HG02763 (cell line): ENCODE measurements around the gene NCOA1.
"Not testable (repeated sequence)": the region's sequence is repeated elsewhere in the genome, so short reads cannot be mapped to it uniquely, and the experiment has no call there.

ENCODE experiments used
- ATAC-seq: cut with Tn5 transposase; IDR thresholded peaks from one replicate; pipeline ENCODE4 v1.9.1; 2021; ENCODE audit warnings: mild to moderate bottlenecking, moderate library complexity; ENCODE audit not compliant: unreplicated experiment

The NCOA1 gene

GRCh38 chr2:24676493-24676892 lies 185.4 kb downstream of the NCOA1 start:
- ATAC-seq = no peak

- not testable (repeated sequence) for ATAC-seq
These were observed 187.0 kb downstream of the NCOA1 start for GRCh38 chr2:24678066-24678465.

GRCh38 chr2:24680196-24680595 lies 189.1 kb downstream of the NCOA1 start:
- no peak for ATAC-seq

GRCh38 chr2:24682304-24682703 lies 191.2 kb downstream of the NCOA1 start:
- no peak for ATAC-seq

GRCh38 chr2:24683408-24683807 lies 192.4 kb downstream of the NCOA1 start:
- no peak for ATAC-seq

GRCh38 chr2:24690524-24690923 lies 199.5 kb downstream of the NCOA1 start:
- ATAC-seq = no peak

GRCh38 chr2:24691806-24692205 lies 200.8 kb downstream of the NCOA1 start:
- no peak for ATAC-seq

GRCh38 chr2:24697792-24698191 lies 206.7 kb downstream of the NCOA1 start:
- ATAC-seq = no peak

- ATAC-seq = no peak
These were observed 211.7 kb downstream of the NCOA1 start for GRCh38 chr2:24702800-24703199.

- ATAC-seq = no peak
These were observed 213.6 kb downstream of the NCOA1 start for GRCh38 chr2:24704692-24705091.

- no peak for ATAC-seq
These were observed 216.1 kb downstream of the NCOA1 start for GRCh38 chr2:24707143-24707542.

- no peak for ATAC-seq
These were observed 217.6 kb downstream of the NCOA1 start for GRCh38 chr2:24708537-24709152.

- no peak for ATAC-seq
These were observed 219.8 kb downstream of the NCOA1 start for GRCh38 chr2:24710806-24711205.

- no peak for ATAC-seq
These were observed 220.8 kb downstream of the NCOA1 start for GRCh38 chr2:24711865-24712264.

- ATAC-seq = no peak
These were observed 221.2 kb downstream of the NCOA1 start for GRCh38 chr2:24712296-24712695.

- ATAC-seq = no peak
These were observed 226.4 kb downstream of the NCOA1 start for GRCh38 chr2:24717263-24717951.

- peak; percentile 79 for ATAC-seq
These were observed 229.3 kb downstream of the NCOA1 start for GRCh38 chr2:24720310-24720709.

- ATAC-seq = peak; percentile 45
These were observed 230.4 kb downstream of the NCOA1 start for GRCh38 chr2:24721470-24721869.

- no peak for ATAC-seq
These were observed 231.2 kb downstream of the NCOA1 start for GRCh38 chr2:24722141-24722790.

- no peak for ATAC-seq
These were observed 232.1 kb downstream of the NCOA1 start for GRCh38 chr2:24723191-24723590.

GRCh38 chr2:24723665-24724064 lies 232.6 kb downstream of the NCOA1 start:
- ATAC-seq = no peak

- ATAC-seq = no peak
These were observed 233.2 kb downstream of the NCOA1 start for GRCh38 chr2:24724111-24724775.
